Suprapubic skin (tissue), 4 donors: ENCODE results near the gene ACACB. TPM values are rescaled to one million over a fixed set of nuclear protein-coding genes. Genes with fewer than 3 reads are reported as not detected.

Experiments
- DNase-seq, 2 donors: peaks; one replicate each; pipeline ENCODE4 v3.0.0-alpha.2; 2019; ENCODE audit warnings: low spot score in 2 of 2
- H3K27ac ChIP-seq: fragments of 200-600 bp; sonication (generic); one replicate; pipeline ENCODE4 v1.5.1; 2019
- H3K27me3 ChIP-seq: fragments of 200-600 bp; sonication (generic); one replicate; pipeline ENCODE4 v1.5.1; 2019
- H3K36me3 ChIP-seq: fragments of 200-600 bp; sonication (generic); one replicate; pipeline ENCODE4 v1.5.1; 2019
- H3K4me1 ChIP-seq: fragments of 200-600 bp; sonication (generic); one replicate; pipeline ENCODE4 v1.5.1; 2019
- H3K4me3 ChIP-seq: fragments of 200-600 bp; sonication (generic); one replicate; pipeline ENCODE4 v1.5.1; 2019; ENCODE audit warnings: mild to moderate bottlenecking
- H3K9me3 ChIP-seq: fragments of 200-600 bp; sonication (generic); one replicate; pipeline ENCODE4 v1.5.1; 2019
- CTCF ChIP-seq, 2 donors: fragments of 200-600 bp in 1 of 2; fragments of 450-650 bp in 1 of 2; sonication (generic) in 1 of 2; IDR thresholded peaks; one replicate each; pipeline ENCODE4 v1.5.1; 2016 to 2019; ENCODE audit warnings: antibody characterized with exemption in 2 of 2, mild to moderate bottlenecking in 1 of 2, moderate library complexity in 1 of 2
- EP300 ChIP-seq: sonication (generic); formaldehyde crosslinking; IDR thresholded peaks from one replicate; pipeline ENCODE4 v1.6.1; 2017; ENCODE audit warnings: antibody characterized with exemption
- POLR2A ChIP-seq, 2 donors: fragments of 450-650 bp; IDR thresholded peaks; one replicate each; pipeline ENCODE4 v1.6.1; 2017; ENCODE audit warnings: antibody characterized with exemption in 2 of 2, mild to moderate bottlenecking in 2 of 2, moderate library complexity in 2 of 2
- POLR2AphosphoS5 ChIP-seq, 3 donors: sonication (generic); formaldehyde crosslinking; IDR thresholded peaks; one replicate each; pipeline ENCODE4 v1.6.1; 2017; ENCODE audit warnings: antibody characterized with exemption in 3 of 3
- WGBS: methylation state at CpG from one replicate; pipeline ENCODE4 v1.1.5; 2018; 5-methylcytosine and 5-hydroxymethylcytosine counted together
- total RNA-seq, 4 donors: library from RNA; depleted of rRNA; stranded (reverse); fragments of >200 nt; gene quantifications; one replicate each; pipeline ENCODE4 v1.1.0, GENCODE V29; 2016

Gene ACACB
- total RNA-seq, 4 donors from 2014 or later, result 19.2 to 90.8 (median 56.9) TPM

GRCh38 chr12:109193896-109194295, 77.5 kb downstream of the ACACB start:
- 94% methylated on average over 8 of the region's 8 CpGs for WGBS
- DNase-seq, result no peak
- no peak overlapping the region for H3K27ac ChIP-seq
- H3K9me3 ChIP-seq, result no peaks in the 10 kb centered on the region
- H3K4me1 ChIP-seq, result peaks cover 4% of the 10 kb centered on the region
- no peaks in the 10 kb centered on the region for H3K27me3 ChIP-seq
- TF ChIP-seq POLR2A (IDR thresholded peaks at IDR 0.05), result no peak
- TF ChIP-seq EP300, result no peak
- peaks cover 92% of the 10 kb centered on the region for H3K36me3 ChIP-seq
- no peak overlapping the region for H3K4me3 ChIP-seq

- H3K27ac ChIP-seq, result no peak overlapping the region
- H3K27me3 ChIP-seq, result no peaks in the 10 kb centered on the region
- no peak for DNase-seq
- TF ChIP-seq POLR2AphosphoS5 (IDR thresholded peaks at IDR 0.05) (no peak), POLR2A (IDR thresholded peaks at IDR 0.05) (no peak), CTCF (IDR thresholded peaks at IDR 0.05) (no peak), EP300 (no peak)
- H3K4me1 ChIP-seq, result peaks cover 10% of the 10 kb centered on the region
- WGBS, result 97% methylated on average over 4 of the region's 4 CpGs
- no peak overlapping the region for H3K4me3 ChIP-seq
- H3K36me3 ChIP-seq, result peaks cover 89% of the 10 kb centered on the region
- no peaks in the 10 kb centered on the region for H3K9me3 ChIP-seq
Observed at GRCh38 chr12:109196332-109196731, 79.9 kb downstream of the ACACB start.

GRCh38 chr12:109197327-109197726, 80.9 kb downstream of the ACACB start:
- DNase-seq, result no peak
- H3K36me3 ChIP-seq, result peaks cover 89% of the 10 kb centered on the region

GRCh38 chr12:109199324-109199723, 82.9 kb downstream of the ACACB start:
- no peak for DNase-seq
- TF ChIP-seq POLR2AphosphoS5 (IDR thresholded peaks at IDR 0.05), result no peak
- TF ChIP-seq EP300, result no peak
- no peak for TF ChIP-seq CTCF (IDR thresholded peaks at IDR 0.05)
- Histone ChIP-seq H3K27me3 (no peaks in the 10 kb centered on the region), H3K9me3 (no peaks in the 10 kb centered on the region), H3K4me1 (peaks cover 6% of the 10 kb centered on the region), H3K36me3 (peaks cover 83% of the 10 kb centered on the region), H3K4me3 (no peak overlapping the region), H3K27ac (no peak overlapping the region)
- WGBS, result 95% methylated on average over 11 of the region's 11 CpGs

More at GRCh38 chr12:109197327-109197726, 80.9 kb downstream of the ACACB start:
- Histone ChIP-seq H3K4me3 (no peak overlapping the region), H3K4me1 (peaks cover 10% of the 10 kb centered on the region), H3K27ac (no peak overlapping the region), H3K9me3 (no peaks in the 10 kb centered on the region), H3K27me3 (no peaks in the 10 kb centered on the region)
- WGBS, result 89% methylated on average over 9 of the region's 10 CpGs
- TF ChIP-seq EP300, result no peak

- Histone ChIP-seq H3K9me3 (no peaks in the 10 kb centered on the region), H3K36me3 (peaks cover 75% of the 10 kb centered on the region), H3K27me3 (no peaks in the 10 kb centered on the region), H3K4me3 (no peak overlapping the region), H3K27ac (no peak overlapping the region), H3K4me1 (peaks cover 6% of the 10 kb centered on the region)
- TF ChIP-seq CTCF (IDR thresholded peaks at IDR 0.05) (no peak), POLR2A (IDR thresholded peaks at IDR 0.05) (no peak), EP300 (no peak), POLR2AphosphoS5 (IDR thresholded peaks at IDR 0.05) (no peak)
- WGBS, result 95% methylated on average over 14 of the region's 14 CpGs
- DNase-seq, result no peak
Observed at GRCh38 chr12:109200825-109201495, 84.6 kb downstream of the ACACB start.

- WGBS, result 92% methylated on average over 17 of the region's 17 CpGs
- Histone ChIP-seq H3K4me1 (peaks cover 6% of the 10 kb centered on the region), H3K9me3 (no peaks in the 10 kb centered on the region), H3K27me3 (no peaks in the 10 kb centered on the region), H3K4me3 (no peak overlapping the region), H3K36me3 (peaks cover 75% of the 10 kb centered on the region), H3K27ac (no peak overlapping the region)
- no peak for DNase-seq
- TF ChIP-seq POLR2AphosphoS5 (IDR thresholded peaks at IDR 0.05) (no peak), EP300 (no peak), POLR2A (IDR thresholded peaks at IDR 0.05) (no peak), CTCF (IDR thresholded peaks at IDR 0.05) (no peak)
Observed at GRCh38 chr12:109201496-109201885, 85.1 kb downstream of the ACACB start.
